ENCODE measurements around the gene SLC44A2. TPM values are rescaled to one million over a fixed set of nuclear protein-coding genes. Genes with fewer than 3 reads are reported as not detected.
A peak's percentile ranks its signal among the peaks of the same experiment; 100 is the strongest.

SLC44A2 gene
- total and polyA plus RNA-seq, 10 of the 15 experiments (the other 5 are each of a cell fraction or from before 2014, with no cell fraction given), result 3.0 to 51.3 (median 26.8) TPM

DNA sequence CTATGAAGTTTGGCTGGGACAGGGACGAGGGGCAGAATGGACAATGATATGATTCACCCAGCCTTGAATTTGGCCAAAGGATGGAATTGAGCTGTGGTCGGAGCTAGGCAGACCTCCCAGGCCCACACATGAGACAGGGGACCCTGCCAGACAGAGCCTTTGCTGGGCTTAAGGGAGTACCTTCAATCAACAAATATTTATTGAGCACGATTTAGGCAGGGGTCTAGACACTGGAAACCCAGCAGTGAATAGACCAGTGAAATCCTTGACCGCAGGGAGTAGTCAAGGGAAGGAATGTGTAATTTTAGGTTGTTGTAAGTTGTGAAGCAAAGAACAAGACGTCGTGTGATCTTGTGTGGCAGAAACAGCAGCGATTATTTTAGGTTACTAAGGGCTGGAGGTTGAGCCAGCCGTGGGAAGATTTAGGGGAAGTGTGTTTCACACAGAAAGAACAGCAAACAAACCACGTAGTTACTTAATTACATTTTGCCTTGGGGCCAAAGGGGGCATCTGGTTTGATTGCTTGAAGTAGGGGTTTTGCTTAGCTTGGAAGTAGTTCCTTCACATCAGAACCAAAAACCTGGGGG, 21.4 kb upstream of the SLC44A2 start (continued):
- TF ChIP-seq CBFB (IDR thresholded peaks at IDR 0.05; ENCODE audit: low read depth) (no peak; the same call in 1 of the 2 replicates), EP300 (IDR thresholded peaks at IDR 0.05; ENCODE audit: borderline replicate concordance in 1 of 2, control insufficient read depth in 1 of 2, low read depth in 2 of 2, low read length in 2 of 2) (0 out of 4 replicates have a peak, but pooled peaks of 1 of the 2 experiments have one; percentile 14), STAT1 (conservative IDR thresholded peaks at IDR 0.05) (no peak; the same call in 1 of the 2 replicates), ATF7 (IDR thresholded peaks at IDR 0.05; ENCODE audit: low read depth) (peak; percentile 64; the same call in 1 of the 2 replicates), RUNX3 (IDR thresholded peaks at IDR 0.05; ENCODE audit: low read length) (peak; percentile 26), TCF12 (IDR thresholded peaks at IDR 0.05; ENCODE audit: low read depth, low read length) (0 out of 2 replicates have a peak, but pooled peaks have one; percentile 18), SMAD1 (IDR thresholded peaks at IDR 0.05; ENCODE audit: low read depth, partially characterized antibody) (peak; percentile 15), CEBPZ (IDR thresholded peaks at IDR 0.05; ENCODE audit: low read depth, low read length) (no peak), MTA2 (IDR thresholded peaks at IDR 0.05; ENCODE audit: low read depth) (peak; percentile 65; the same call in 1 of the 2 replicates), GATAD2B (conservative IDR thresholded peaks at IDR 0.05; ENCODE audit: low read depth) (0 out of 2 replicates have a peak, but pooled peaks have one; percentile 65)
